ENCODE measurements around the gene LRRC8E.

LRRC8E gene

DNA sequence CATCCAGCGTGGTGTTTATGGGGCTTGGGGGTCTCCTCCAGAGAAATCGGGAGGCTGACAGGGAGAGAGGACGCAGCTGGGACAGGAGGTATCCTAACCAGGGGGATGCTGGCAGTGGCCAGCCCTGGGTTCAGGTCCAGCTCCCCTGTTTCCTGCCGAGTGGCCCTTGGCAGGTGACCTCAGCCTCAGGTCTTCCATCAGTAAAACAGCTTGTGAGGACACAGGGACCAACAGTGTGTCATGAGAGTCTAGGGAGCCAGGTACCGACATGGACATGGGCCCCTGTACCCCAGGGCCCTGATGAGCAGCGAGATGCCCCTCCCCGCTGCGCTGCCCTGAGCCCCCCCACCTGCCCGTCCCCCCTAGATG lies 38.7 kb upstream of the LRRC8E start:
- no peaks in the 10 kb centered on the region for H3K79me1 ChIP-seq (ENCODE audit: low read length)
- WGBS (ENCODE audit: extremely low coverage, insufficient coverage, insufficient read length), result no CpG with 5 or more reads among the region's 9 CpGs

DNA sequence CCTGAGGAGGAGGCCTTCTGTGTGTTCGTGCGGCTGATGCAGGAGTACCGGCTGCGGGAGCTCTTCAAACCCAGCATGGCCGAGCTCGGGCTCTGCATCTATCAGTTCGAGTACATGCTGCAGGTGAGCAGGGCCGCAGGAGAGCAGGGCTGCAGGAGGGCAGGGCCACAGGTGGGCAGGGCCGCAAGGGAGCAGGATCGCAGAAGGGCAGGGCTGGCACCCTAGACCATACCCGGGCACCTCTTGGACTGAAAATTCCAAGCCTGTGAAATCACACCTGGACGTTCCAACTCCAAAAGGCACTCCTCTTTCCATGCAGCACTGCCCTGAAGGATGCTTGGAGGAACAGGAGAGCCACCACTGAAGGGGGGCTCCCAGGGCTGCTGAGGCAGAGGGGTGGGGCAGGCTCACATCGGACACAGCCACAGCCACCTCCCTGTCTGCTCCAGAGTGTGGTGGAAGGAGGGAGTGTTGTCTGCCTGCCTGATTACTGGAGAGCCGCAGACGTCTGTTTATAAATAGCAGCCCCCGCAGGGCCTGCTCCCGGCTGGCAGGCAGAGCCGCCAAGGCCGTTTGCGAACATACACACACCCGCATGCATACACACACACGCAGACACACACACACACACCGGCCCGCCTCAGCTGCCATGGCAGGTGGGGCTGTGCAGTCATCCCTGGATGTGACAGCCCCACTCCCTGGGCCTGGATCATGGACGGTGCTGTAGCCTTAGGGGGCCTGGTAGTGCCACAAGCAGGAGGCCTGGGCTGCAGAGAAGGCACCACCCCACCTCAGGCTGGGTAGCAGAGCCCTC lies 38.1 kb upstream of the LRRC8E start:
- H4K8ac ChIP-seq (ENCODE audit: low read depth, low read length), result no peak overlapping the region
- H3K4me3 ChIP-seq (ENCODE audit: low read depth, low read length), result no peak overlapping the region
- no peak overlapping the region for H2AFZ ChIP-seq (ENCODE audit: insufficient read depth, low read length, poor library complexity)
- no peak overlapping the region for H3K14ac ChIP-seq (ENCODE audit: low read length)
- H3K4me1 ChIP-seq (ENCODE audit: control insufficient read depth in 1 of 2, insufficient read depth in 2 of 2, low read length in 2 of 2), result peaks cover 0 to 3% of the 10 kb centered on the region in 2 experiments
- no peaks in the 10 kb centered on the region for H3K36me3 ChIP-seq (ENCODE audit: control insufficient read depth in 1 of 2, insufficient read depth in 2 of 2, low read length in 2 of 2)
- H3K23ac ChIP-seq (ENCODE audit: low read length), result no peak overlapping the region
- WGBS (ENCODE audit: extremely low coverage, insufficient coverage, insufficient read length), result no CpG with 5 or more reads among the region's 25 CpGs
- no peaks in the 10 kb centered on the region for H3K79me1 ChIP-seq (ENCODE audit: low read length)
- H2BK5ac ChIP-seq (ENCODE audit: low read depth, low read length, poor library complexity), result no peak overlapping the region
- no peaks in the 10 kb centered on the region for H3K79me2 ChIP-seq (ENCODE audit: control insufficient read depth, insufficient read depth, low read length, poor library complexity)
- no peak overlapping the region for H3K4ac ChIP-seq (ENCODE audit: low read depth, low read length)
- H3K9ac ChIP-seq (ENCODE audit: low read length), result no peak overlapping the region
- H2AK5ac ChIP-seq (ENCODE audit: low read length), result no peak overlapping the region
- no peak overlapping the region for H4K91ac ChIP-seq (ENCODE audit: low read depth, low read length)
- no peak overlapping the region for H3K4me2 ChIP-seq (ENCODE audit: low read length)
- no peak overlapping the region for H2BK12ac ChIP-seq (ENCODE audit: low read length)
- no peak overlapping the region for H3K18ac ChIP-seq (ENCODE audit: low read length)
- no peak overlapping the region for H2BK120ac ChIP-seq (ENCODE audit: insufficient read depth, low read length, poor library complexity)
- peak; percentile 50 to 70 for DNase-seq
- H3K27ac ChIP-seq (ENCODE audit: low read depth, low read length), result no peak overlapping the region
- H3K27me3 ChIP-seq (ENCODE audit: insufficient read depth, low read length), result no peaks in the 10 kb centered on the region
- H4K12ac ChIP-seq (ENCODE audit: low read depth, low read length), result no peak overlapping the region
- H3K9me3 ChIP-seq (ENCODE audit: insufficient read depth, low read depth, low read length), result no peaks in the 10 kb centered on the region

More for the DNA sequence above, 38.7 kb upstream of the LRRC8E start:
- Histone ChIP-seq H3K4ac (ENCODE audit: low read depth, low read length) (no peak overlapping the region), H3K9ac (ENCODE audit: low read length) (no peak overlapping the region), H3K4me1 (ENCODE audit: control insufficient read depth in 1 of 2, insufficient read depth in 2 of 2, low read length in 2 of 2) (peaks cover 0 to 3% of the 10 kb centered on the region in 2 experiments), H3K4me2 (ENCODE audit: low read length) (no peak overlapping the region), H3K9me3 (ENCODE audit: insufficient read depth, low read depth, low read length) (no peaks in the 10 kb centered on the region), H4K8ac (ENCODE audit: low read depth, low read length) (no peak overlapping the region), H3K4me3 (ENCODE audit: low read depth, low read length) (no peak overlapping the region), H3K36me3 (ENCODE audit: control insufficient read depth in 1 of 2, insufficient read depth in 2 of 2, low read length in 2 of 2) (no peaks in the 10 kb centered on the region), H3K14ac (ENCODE audit: low read length) (no peak overlapping the region), H2BK120ac (ENCODE audit: insufficient read depth, low read length, poor library complexity) (no peak overlapping the region), H3K18ac (ENCODE audit: low read length) (no peak overlapping the region), H3K27me3 (ENCODE audit: insufficient read depth, low read length) (no peaks in the 10 kb centered on the region), H2BK5ac (ENCODE audit: low read depth, low read length, poor library complexity) (no peak overlapping the region), H2AK5ac (ENCODE audit: low read length) (no peak overlapping the region), H3K79me2 (ENCODE audit: control insufficient read depth, insufficient read depth, low read length, poor library complexity) (no peaks in the 10 kb centered on the region), H2BK12ac (ENCODE audit: low read length) (no peak overlapping the region), H4K12ac (ENCODE audit: low read depth, low read length) (no peak overlapping the region), H4K91ac (ENCODE audit: low read depth, low read length) (no peak overlapping the region), H2AFZ (ENCODE audit: insufficient read depth, low read length, poor library complexity) (no peak overlapping the region), H3K27ac (ENCODE audit: low read depth, low read length) (no peak overlapping the region), H3K23ac (ENCODE audit: low read length) (no peak overlapping the region)
- no peak for DNase-seq

DNA sequence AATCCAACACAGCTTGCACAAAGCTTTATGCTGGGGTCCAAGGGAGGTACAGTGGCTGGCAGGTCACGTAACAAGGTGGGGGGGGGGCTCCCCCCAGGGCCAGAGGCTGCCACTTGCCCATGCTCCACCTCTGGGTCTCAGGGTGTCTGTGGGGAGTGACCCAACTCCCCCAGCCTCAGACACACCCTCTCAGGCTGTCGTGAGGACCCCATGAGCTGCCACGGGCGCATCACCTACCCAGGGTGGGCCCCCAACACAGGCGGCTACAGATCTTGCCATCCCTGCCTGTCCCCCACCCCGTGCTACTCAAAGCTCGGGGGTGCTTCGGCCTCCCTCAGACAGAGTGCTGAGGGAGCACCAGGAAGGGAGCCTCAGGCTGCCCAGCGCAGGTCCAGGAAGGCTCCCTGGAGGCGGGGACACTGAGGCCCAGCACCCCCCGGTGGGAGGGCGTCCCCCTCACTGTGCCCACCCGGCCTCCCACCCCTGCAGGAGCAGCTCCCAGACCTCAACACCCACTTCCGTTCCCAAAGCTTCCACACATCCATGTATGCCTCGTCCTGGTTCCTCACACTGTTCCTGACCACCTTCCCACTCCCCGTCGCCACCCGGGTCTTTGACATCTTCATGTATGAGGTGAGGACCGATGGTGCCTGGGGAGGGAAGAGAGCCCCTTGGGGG lies 37.2 kb upstream of the LRRC8E start:
- Histone ChIP-seq H3K36me3 (ENCODE audit: control insufficient read depth in 1 of 2, insufficient read depth in 2 of 2, low read length in 2 of 2) (no peaks in the 10 kb centered on the region), H3K4ac (ENCODE audit: low read depth, low read length) (no peak overlapping the region), H2BK120ac (ENCODE audit: insufficient read depth, low read length, poor library complexity) (no peak overlapping the region), H3K23ac (ENCODE audit: low read length) (no peak overlapping the region), H3K4me3 (ENCODE audit: low read depth, low read length) (no peak overlapping the region), H4K12ac (ENCODE audit: low read depth, low read length) (no peak overlapping the region), H4K91ac (ENCODE audit: low read depth, low read length) (no peak overlapping the region), H2AK5ac (ENCODE audit: low read length) (no peak overlapping the region), H3K14ac (ENCODE audit: low read length) (no peak overlapping the region), H2AFZ (ENCODE audit: insufficient read depth, low read length, poor library complexity) (no peak overlapping the region), H3K27ac (ENCODE audit: low read depth, low read length) (no peak overlapping the region), H3K4me2 (ENCODE audit: low read length) (no peak overlapping the region), H3K27me3 (ENCODE audit: insufficient read depth, low read length) (no peaks in the 10 kb centered on the region), H3K18ac (ENCODE audit: low read length) (no peak overlapping the region), H3K9me3 (ENCODE audit: insufficient read depth, low read depth, low read length) (no peaks in the 10 kb centered on the region), H3K9ac (ENCODE audit: low read length) (no peak overlapping the region), H3K79me2 (ENCODE audit: control insufficient read depth, insufficient read depth, low read length, poor library complexity) (no peaks in the 10 kb centered on the region), H3K4me1 (ENCODE audit: control insufficient read depth in 1 of 2, insufficient read depth in 2 of 2, low read length in 2 of 2) (peaks cover 0 to 3% of the 10 kb centered on the region in 2 experiments), H2BK5ac (ENCODE audit: low read depth, low read length, poor library complexity) (no peak overlapping the region), H4K8ac (ENCODE audit: low read depth, low read length) (no peak overlapping the region), H2BK12ac (ENCODE audit: low read length) (no peak overlapping the region), H3K79me1 (ENCODE audit: low read length) (no peaks in the 10 kb centered on the region)
- no peak for DNase-seq
- WGBS (ENCODE audit: extremely low coverage, insufficient coverage, insufficient read length), result no CpG with 5 or more reads among the region's 19 CpGs

GRCh38 chr19:7851623-7852500 lies 36.4 kb upstream of the LRRC8E start:
- no peak overlapping the region for H2AK5ac ChIP-seq (ENCODE audit: low read length)
- H3K27ac ChIP-seq (ENCODE audit: low read depth, low read length), result no peak overlapping the region
- no peak overlapping the region for H3K4me3 ChIP-seq (ENCODE audit: low read depth, low read length)
- H2BK120ac ChIP-seq (ENCODE audit: insufficient read depth, low read length, poor library complexity), result no peak overlapping the region
- H3K4me1 ChIP-seq (ENCODE audit: control insufficient read depth in 1 of 2, insufficient read depth in 2 of 2, low read length in 2 of 2), result peaks cover 0 to 3% of the 10 kb centered on the region in 2 experiments
- H3K36me3 ChIP-seq (ENCODE audit: control insufficient read depth in 1 of 2, insufficient read depth in 2 of 2, low read length in 2 of 2), result no peaks in the 10 kb centered on the region
- no peak overlapping the region for H2AFZ ChIP-seq (ENCODE audit: insufficient read depth, low read length, poor library complexity)
- no peak overlapping the region for H3K4me2 ChIP-seq (ENCODE audit: low read length)
- H3K18ac ChIP-seq (ENCODE audit: low read length), result no peak overlapping the region
- H3K79me1 ChIP-seq (ENCODE audit: low read length), result no peaks in the 10 kb centered on the region
- H3K23ac ChIP-seq (ENCODE audit: low read length), result no peak overlapping the region
- DNase-seq, result no peak
- no peak overlapping the region for H4K91ac ChIP-seq (ENCODE audit: low read depth, low read length)
- H3K14ac ChIP-seq (ENCODE audit: low read length), result no peak overlapping the region
- H4K12ac ChIP-seq (ENCODE audit: low read depth, low read length), result no peak overlapping the region
- no peaks in the 10 kb centered on the region for H3K9me3 ChIP-seq (ENCODE audit: insufficient read depth, low read depth, low read length)
- H2BK12ac ChIP-seq (ENCODE audit: low read length), result no peak overlapping the region
- no peaks in the 10 kb centered on the region for H3K27me3 ChIP-seq (ENCODE audit: insufficient read depth, low read length)
- H3K79me2 ChIP-seq (ENCODE audit: control insufficient read depth, insufficient read depth, low read length, poor library complexity), result no peaks in the 10 kb centered on the region
- no peak overlapping the region for H4K8ac ChIP-seq (ENCODE audit: low read depth, low read length)
- H3K9ac ChIP-seq (ENCODE audit: low read length), result no peak overlapping the region
- whole genome bisulfite sequencing (ENCODE audit: extremely low coverage, insufficient coverage, insufficient read length), result no CpG with 5 or more reads among the region's 26 CpGs
- no peak overlapping the region for H3K4ac ChIP-seq (ENCODE audit: low read depth, low read length)
- no peak overlapping the region for H2BK5ac ChIP-seq (ENCODE audit: low read depth, low read length, poor library complexity)

All from trophoblast cell (in vitro differentiated cells and primary cell).